ENCODE results near the gene ANKRD31.
A peak's percentile ranks its signal among the peaks of the same experiment; 100 is the strongest.

The ANKRD31 gene

GRCh38 chr5:75059912-75060545 is 176.6 kb downstream of the ANKRD31 start:
- DNase-seq (ENCODE audit: low read depth), result no peak

- DNase-seq (ENCODE audit: low read depth), result no peak
Measured at GRCh38 chr5:75058986-75059535, 177.6 kb downstream of the ANKRD31 start.

DNA sequence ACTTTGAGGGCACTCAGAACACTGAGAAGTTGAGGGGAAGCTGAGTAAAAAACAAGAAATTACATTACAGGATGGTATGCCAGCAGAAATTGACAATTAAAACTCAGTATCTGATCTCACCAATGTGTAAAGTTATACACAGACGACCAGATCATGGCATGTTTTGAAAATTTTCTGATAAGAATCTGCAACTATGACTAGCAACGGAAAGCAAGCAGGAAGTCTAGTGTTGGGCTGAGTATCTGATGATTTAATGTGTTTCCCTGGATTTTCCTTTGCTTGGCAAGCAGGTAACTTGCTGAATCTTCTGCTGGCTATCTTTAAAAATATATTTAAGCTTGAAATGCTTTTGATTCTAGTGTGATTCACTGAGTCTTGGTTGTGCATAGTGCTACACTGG is 179.1 kb downstream of the ANKRD31 start:
- DNase-seq (ENCODE audit: low read depth), result no peak

DNA sequence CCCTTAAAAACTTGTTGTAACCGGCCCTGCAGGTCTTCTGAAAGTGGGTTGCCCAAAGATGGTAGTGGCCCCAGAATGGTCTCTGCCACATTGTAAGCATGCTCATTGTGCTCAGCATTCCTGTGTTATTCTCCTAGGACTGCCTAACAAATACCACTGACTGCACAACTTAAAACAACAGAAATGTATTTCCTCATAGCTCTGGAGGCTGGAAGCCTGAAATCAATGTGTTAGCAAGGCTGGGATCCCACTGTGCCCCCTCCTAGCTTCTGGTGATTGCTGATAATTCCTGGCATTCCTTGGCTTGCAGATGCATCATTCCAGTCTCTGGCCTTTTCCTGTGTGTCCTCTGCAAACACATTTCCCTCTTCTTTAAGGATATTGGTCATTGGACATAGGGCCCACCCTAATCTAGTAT is 180.9 kb downstream of the ANKRD31 start:
- DNase-seq (ENCODE audit: low read depth), result no peak

GRCh38 chr5:75054134-75054930 is 182.3 kb downstream of the ANKRD31 start:
- no peak for DNase-seq (ENCODE audit: low read depth)

DNA sequence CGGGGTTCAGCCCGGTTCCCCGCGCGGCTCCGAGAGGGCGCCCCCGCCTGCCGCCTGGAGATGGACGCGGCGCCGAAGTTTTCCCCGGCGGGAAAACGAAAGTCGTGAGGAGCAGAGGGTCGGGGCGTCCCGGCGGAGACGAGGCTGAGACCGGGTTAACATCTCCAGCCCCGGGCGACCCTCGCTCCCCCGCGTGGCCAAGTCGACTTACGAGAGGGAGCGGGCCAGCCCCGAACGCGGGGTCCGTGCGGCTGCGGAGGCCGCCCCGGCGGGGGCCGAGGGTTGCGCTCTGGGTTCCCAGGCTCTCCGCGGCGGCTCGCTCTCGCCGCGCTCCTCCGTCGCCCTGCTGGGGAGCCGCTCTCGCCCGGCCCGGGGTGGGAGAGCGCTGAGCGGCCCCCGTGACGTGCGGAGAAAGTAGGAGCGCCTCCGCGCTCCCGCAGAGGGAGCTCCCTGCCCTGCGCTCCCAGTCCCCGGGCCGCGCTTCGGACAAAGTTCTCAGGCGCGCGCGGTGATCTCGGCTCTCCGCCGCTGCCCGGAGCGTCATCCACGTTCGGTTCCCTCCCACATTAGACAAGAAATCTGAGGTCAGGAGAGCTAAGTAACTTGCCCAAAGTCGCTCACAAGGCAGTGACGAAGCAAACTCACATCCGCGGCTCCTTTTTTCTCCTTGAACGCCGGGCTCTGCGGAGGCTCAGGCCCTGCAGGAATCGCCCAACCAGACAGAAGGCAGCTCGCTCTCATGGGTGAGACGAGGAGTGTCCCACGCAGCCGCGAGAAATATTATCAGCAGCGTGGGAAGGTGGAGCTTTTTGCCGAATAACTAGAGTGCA is 183.2 kb downstream of the ANKRD31 start:
- peak; percentile 25 for DNase-seq (ENCODE audit: low read depth)

DNA sequence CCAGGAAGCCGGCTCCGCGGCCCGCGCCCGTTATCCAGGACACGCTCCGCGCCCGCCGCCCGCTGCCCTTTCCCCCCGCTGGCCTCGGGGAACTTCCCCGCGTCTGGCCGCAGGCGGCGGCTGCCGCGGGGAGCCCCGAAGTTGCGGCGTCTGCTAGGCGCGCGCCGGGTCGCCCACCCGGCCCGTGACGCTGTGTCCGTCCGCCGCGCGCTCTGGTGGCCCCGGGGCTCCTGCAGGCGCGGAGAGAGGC is 183.7 kb downstream of the ANKRD31 start:
- no peak for DNase-seq (ENCODE audit: low read depth)

- peak; percentile 20 for DNase-seq (ENCODE audit: low read depth)
Measured at GRCh38 chr5:75052192-75053053, 184.3 kb downstream of the ANKRD31 start, which contains the start of gene GCNT4. Gene GCNT4, minus strand, starts transcription at chr5:75052558. Its CDS starts 22,521 bp downstream, at chr5:75030037.

DNA sequence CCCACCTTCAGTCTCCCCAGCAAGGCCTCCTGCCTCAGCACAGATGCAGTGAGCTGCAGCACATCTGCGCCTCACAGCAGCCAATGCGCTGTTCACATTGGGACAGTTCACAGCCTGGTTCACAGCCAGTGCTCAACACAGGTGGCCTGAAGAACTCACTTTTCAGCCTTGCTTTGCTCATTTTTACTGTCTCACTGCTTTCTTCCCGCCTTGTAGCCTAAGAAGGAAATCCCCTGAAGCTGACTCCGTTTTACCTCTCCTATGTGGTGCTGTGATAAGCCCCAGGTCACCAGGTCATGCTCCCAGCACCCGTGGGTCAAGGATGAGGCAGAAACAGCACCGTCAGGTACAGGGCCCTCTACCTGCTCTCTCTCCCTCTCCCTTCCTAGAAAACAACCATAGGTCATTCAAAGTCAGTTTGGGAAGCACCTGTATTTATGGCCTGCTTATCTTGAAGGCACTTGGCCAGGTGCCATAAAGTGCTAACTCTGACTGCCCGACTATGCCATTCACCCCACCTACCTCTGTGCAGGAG is 185.4 kb downstream of the ANKRD31 start:
- DNase-seq (ENCODE audit: low read depth), result no peak

- no peak for DNase-seq (ENCODE audit: low read depth)
Measured at GRCh38 chr5:75050415-75050814, 186.3 kb downstream of the ANKRD31 start.

DNA sequence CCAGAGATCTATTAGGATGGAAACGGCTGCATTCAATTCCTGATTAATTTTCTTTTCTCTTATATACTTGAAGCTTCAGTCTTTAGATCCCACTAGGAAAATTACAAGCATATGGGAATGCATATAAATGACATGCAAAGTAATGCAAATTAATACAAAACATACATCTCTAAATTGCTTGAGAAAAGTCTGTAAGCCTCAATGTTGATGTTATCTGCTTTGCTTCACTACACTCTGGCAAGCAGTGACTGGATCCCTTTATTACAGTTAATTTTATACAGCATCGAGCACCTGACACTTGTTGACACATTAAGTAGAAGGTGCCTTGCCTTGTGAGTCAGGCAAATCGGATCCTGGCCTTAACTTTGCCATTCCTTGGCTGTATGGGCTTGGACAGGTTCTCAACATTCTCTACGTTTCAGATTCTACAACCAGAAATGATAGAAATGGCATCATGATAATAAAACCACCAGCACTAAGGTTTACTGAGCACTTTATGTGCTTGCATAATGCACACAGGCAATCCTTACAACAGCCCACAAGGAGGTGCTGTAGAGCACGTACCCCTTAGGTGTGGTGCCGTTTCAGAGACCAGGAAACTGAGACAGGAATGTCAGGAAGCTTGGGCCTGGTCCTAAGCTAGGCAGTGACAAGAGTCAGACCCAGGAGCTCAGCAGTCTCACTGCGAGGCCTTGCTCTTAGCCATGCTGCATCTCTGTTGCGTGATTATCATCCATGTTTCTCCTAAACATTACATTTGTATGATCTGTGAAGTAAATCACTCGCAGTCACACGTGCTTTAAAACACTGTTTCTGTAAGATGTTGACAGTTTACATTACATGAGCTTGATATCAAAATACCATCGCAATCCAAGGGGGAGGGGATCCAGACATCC is 187.0 kb downstream of the ANKRD31 start:
- DNase-seq (ENCODE audit: low read depth), result peak; percentile 30

GRCh38 chr5:75048457-75048953 is 188.2 kb downstream of the ANKRD31 start:
- no peak for DNase-seq (ENCODE audit: low read depth)

- DNase-seq (ENCODE audit: low read depth), result no peak
Measured at GRCh38 chr5:75047356-75047755, 189.3 kb downstream of the ANKRD31 start.

- no peak for DNase-seq (ENCODE audit: low read depth)
Measured at GRCh38 chr5:75046366-75047142, 190.1 kb downstream of the ANKRD31 start.

DNA sequence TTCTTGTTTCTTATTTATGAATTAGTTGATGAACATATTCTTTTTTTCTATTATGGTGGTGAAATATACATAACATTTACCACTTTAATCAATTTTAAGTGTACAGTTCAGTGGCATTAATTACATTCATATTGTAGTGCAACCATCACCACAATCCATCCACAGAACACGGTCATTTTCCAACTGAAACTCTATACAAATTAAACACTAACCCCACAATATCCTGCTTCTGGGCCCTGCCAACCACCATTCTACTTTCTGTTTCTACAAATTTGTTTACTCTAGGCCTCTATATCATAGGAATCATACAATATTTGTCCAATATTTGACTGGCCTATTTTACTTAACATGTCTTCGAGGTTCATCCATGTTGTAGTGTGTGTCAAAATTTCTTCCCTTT is 191.6 kb downstream of the ANKRD31 start:
- DNase-seq (ENCODE audit: low read depth), result no peak

GRCh38 chr5:75044406-75044805 is 192.3 kb downstream of the ANKRD31 start:
- DNase-seq (ENCODE audit: low read depth), result no peak

- no peak for DNase-seq (ENCODE audit: low read depth)
Measured at GRCh38 chr5:75043633-75044264, 192.9 kb downstream of the ANKRD31 start.

DNA sequence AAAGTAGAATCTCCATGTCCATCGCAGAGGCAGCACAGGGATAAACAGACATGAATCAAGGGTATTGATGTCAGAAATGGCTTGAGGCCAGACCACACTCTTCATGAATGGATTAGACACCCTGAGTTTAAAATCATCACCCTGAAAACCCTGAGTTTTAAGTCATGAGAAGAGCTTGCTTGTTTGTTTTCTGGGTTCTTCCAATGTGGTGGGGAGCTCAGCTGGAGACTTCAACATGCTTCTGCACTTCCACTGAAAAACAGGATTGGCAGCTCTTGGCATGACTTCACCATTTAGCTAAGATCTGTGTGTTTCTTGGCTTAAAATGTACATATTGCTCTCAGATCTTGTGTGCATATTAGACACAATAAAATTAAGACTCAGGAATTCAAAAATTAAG is 194.2 kb downstream of the ANKRD31 start:
- no peak for DNase-seq (ENCODE audit: low read depth)

DNA sequence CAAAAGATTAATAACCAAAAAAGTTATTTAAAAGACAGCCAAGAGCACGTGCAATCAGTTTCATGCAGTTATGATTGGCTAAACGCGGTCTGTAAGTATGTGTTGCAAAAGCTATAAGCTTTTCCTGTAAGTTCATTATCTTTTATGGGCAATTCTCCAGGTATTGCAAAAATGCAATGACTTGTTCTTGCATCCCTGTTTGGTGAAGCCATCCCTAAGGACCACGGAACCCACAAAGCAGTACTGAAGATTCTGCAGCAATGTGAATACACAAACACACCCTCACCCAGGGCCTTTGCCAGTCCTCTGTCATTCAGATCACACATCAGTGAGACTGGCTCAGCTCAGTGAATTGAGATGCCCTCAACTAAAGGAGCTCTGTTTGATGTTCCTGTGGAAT is 195.7 kb downstream of the ANKRD31 start:
- DNase-seq (ENCODE audit: low read depth), result no peak

Data from stimulated activated CD8-positive, alpha-beta memory T cell treated with anti-CD3 and anti-CD28 coated beads, Interleukin-4, amount 100 ng/mL, for 24 hours (primary cell).